ENCODE results near the gene JARID2.

DNA sequence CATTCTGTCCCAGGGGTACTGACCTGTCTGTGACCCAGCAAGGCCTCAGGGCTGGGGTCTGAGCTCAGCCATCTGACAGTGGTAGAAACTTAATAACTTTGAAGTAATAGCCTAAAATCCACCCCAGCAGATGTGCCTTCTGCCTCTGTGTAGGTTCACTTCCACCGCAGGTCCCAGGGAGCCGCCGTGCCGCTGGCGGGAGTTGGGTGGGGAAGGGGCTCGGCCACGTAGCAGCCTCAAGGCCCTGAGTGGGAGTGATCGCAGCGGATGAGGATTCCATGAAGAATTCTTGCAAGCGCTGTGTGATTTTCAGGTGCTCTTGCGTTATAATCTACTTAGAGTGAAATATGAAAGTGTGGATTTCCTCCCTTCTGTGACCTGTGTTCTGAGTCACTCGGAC is 253.3 kb downstream of the JARID2 start:
- TF ChIP-seq, protein P1, sequence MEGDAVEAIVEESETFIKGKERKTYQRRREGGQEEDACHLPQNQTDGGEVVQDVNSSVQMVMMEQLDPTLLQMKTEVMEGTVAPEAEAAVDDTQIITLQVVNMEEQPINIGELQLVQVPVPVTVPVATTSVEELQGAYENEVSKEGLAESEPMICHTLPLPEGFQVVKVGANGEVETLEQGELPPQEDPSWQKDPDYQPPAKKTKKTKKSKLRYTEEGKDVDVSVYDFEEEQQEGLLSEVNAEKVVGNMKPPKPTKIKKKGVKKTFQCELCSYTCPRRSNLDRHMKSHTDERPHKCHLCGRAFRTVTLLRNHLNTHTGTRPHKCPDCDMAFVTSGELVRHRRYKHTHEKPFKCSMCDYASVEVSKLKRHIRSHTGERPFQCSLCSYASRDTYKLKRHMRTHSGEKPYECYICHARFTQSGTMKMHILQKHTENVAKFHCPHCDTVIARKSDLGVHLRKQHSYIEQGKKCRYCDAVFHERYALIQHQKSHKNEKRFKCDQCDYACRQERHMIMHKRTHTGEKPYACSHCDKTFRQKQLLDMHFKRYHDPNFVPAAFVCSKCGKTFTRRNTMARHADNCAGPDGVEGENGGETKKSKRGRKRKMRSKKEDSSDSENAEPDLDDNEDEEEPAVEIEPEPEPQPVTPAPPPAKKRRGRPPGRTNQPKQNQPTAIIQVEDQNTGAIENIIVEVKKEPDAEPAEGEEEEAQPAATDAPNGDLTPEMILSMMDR (optimal IDR thresholded peaks at IDR 0.05 in 1 of 3, IDR thresholded peaks at IDR 0.05 in 1 of 3, conservative IDR thresholded peaks at IDR 0.05 in 1 of 3; ENCODE audit: extremely low read depth in 1 of 3, insufficient read depth in 2 of 3, low read length in 3 of 3), result no peak
- TF ChIP-seq EZH2 (IDR thresholded peaks at IDR 0.05; ENCODE audit: low read length), result no peak

All from keratinocyte (primary cell).